H9 (cell line): ENCODE results near the gene SCGB2A2. TPM values are rescaled to one million over a fixed set of nuclear protein-coding genes. Genes with fewer than 3 reads are reported as not detected.

Experiments used
- DNase-seq: peaks from one replicate; pipeline ENCODE4 v3.0.0-alpha.2; 2017
- H2AFZ ChIP-seq: one replicate; pipeline ENCODE4 v1.6.1; 2013; ENCODE audit warnings: mild to moderate bottlenecking, low read length, control low read depth, moderate library complexity
- H2AK5ac ChIP-seq: 2 replicates; pipeline ENCODE4 v1.6.1; 2013; ENCODE audit warnings: low read length, control low read depth, mixed read lengths; ENCODE audit not compliant: insufficient read length
- H2BK120ac ChIP-seq: one replicate; pipeline ENCODE4 v1.6.1; 2013; ENCODE audit warnings: low read depth, mild to moderate bottlenecking, low read length, control low read depth, inconsistent platforms; ENCODE audit not compliant: poor library complexity, severe bottlenecking
- H2BK12ac ChIP-seq: 2 replicates; pipeline ENCODE4 v1.6.1; 2013; ENCODE audit warnings: low read length, control low read depth, mixed read lengths, low read depth; ENCODE audit not compliant: insufficient read length
- H2BK15ac ChIP-seq: 2 replicates; pipeline ENCODE4 v1.6.1; 2013; ENCODE audit warnings: low read depth, low read length, control low read depth
- H2BK20ac ChIP-seq: one replicate; pipeline ENCODE4 v1.6.1; 2013; ENCODE audit warnings: low read depth, mild to moderate bottlenecking, low read length, control low read depth, inconsistent platforms; ENCODE audit not compliant: poor library complexity, severe bottlenecking
- H2BK5ac ChIP-seq: 2 replicates; pipeline ENCODE4 v1.6.1; 2013; ENCODE audit warnings: low read length, control low read depth, mixed read lengths; ENCODE audit not compliant: insufficient read length
- H3K14ac ChIP-seq: 2 replicates; pipeline ENCODE4 v1.6.1; 2013; ENCODE audit warnings: low read length, control low read depth; ENCODE audit not compliant: insufficient read depth
- H3K18ac ChIP-seq: 2 replicates; pipeline ENCODE4 v1.6.1; 2013; ENCODE audit warnings: low read depth, mild to moderate bottlenecking, mixed read lengths, low read length, control low read depth; ENCODE audit not compliant: insufficient read length
- H3K23ac ChIP-seq: 2 replicates; pipeline ENCODE4 v1.6.1; 2013; ENCODE audit warnings: low read length, control low read depth, mixed read lengths, low read depth; ENCODE audit not compliant: insufficient read length
- H3K23me2 ChIP-seq: 2 replicates; pipeline ENCODE4 v1.6.1; 2013; ENCODE audit warnings: low read depth, mild to moderate bottlenecking, mixed read lengths, low read length, control low read depth; ENCODE audit not compliant: insufficient read length, poor library complexity, severe bottlenecking
- H3K27ac ChIP-seq: 2 replicates; pipeline ENCODE4 v1.5.1; 2013; ENCODE audit warnings: low read length, control low read depth, mixed read lengths, low read depth; ENCODE audit not compliant: insufficient read length
- H3K27me3 ChIP-seq: 2 replicates; pipeline ENCODE4 v1.6.1; 2013; ENCODE audit warnings: low read length, control low read depth, inconsistent platforms; ENCODE audit not compliant: insufficient read depth
- H3K4ac ChIP-seq: 2 replicates; pipeline ENCODE4 v1.6.1; 2013; ENCODE audit warnings: low read depth, mild to moderate bottlenecking, control low read depth, inconsistent platforms, low read length, moderate library complexity
- H3K4me1 ChIP-seq: 2 replicates; pipeline ENCODE4 v1.6.1; 2013; ENCODE audit warnings: low read length, control low read depth, inconsistent platforms; ENCODE audit not compliant: insufficient read depth
- H3K4me2 ChIP-seq: 2 replicates; pipeline ENCODE4 v1.6.1; 2013; ENCODE audit warnings: low read length, control low read depth, mixed read lengths; ENCODE audit not compliant: insufficient read length, insufficient read depth
- H3K56ac ChIP-seq: 2 replicates; pipeline ENCODE4 v1.6.1; 2013; ENCODE audit warnings: low read depth, mild to moderate bottlenecking, mixed read lengths, low read length, control low read depth; ENCODE audit not compliant: insufficient read length
- H3K79me1 ChIP-seq: 2 replicates; pipeline ENCODE4 v1.6.1; 2013; ENCODE audit warnings: low read depth, mild to moderate bottlenecking, moderate library complexity, low read length, control low read depth, inconsistent platforms; ENCODE audit not compliant: insufficient read depth, poor library complexity, severe bottlenecking
- H3K79me2 ChIP-seq: 2 replicates; pipeline ENCODE4 v1.6.1; 2013; ENCODE audit warnings: low read length, control low read depth, inconsistent platforms; ENCODE audit not compliant: insufficient read depth
- H3K9ac ChIP-seq: 2 replicates; pipeline ENCODE4 v1.6.1; 2013; ENCODE audit warnings: low read length, control low read depth, mixed read lengths; ENCODE audit not compliant: insufficient read length; ENCODE audit errors: extremely low read depth
- H3K9me3 ChIP-seq: one replicate; pipeline ENCODE4 v1.6.1; 2013; ENCODE audit warnings: low read depth, low read length, inconsistent platforms; ENCODE audit not compliant: control insufficient read depth
- H3T11ph ChIP-seq: one replicate; pipeline ENCODE4 v1.6.1; 2013; ENCODE audit warnings: mild to moderate bottlenecking, low read length, control low read depth, inconsistent platforms
- H4K20me1 ChIP-seq: one replicate; pipeline ENCODE4 v1.6.1; 2013; ENCODE audit not compliant: control insufficient read depth, insufficient read length, insufficient read depth
- H4K5ac ChIP-seq: 2 replicates; pipeline ENCODE4 v1.6.1; 2013; ENCODE audit warnings: low read depth, mild to moderate bottlenecking, mixed read lengths, low read length, control low read depth; ENCODE audit not compliant: insufficient read length
- H4K8ac ChIP-seq: replicated peaks from 2 replicates; pipeline ENCODE4 v1.6.1; 2013; ENCODE audit warnings: low read length, control low read depth, mixed read lengths, low read depth; ENCODE audit not compliant: insufficient read length
- H4K91ac ChIP-seq: 2 replicates; pipeline ENCODE4 v1.6.1; 2013; ENCODE audit warnings: low read depth, mild to moderate bottlenecking, moderate library complexity, mixed read lengths, low read length, control low read depth; ENCODE audit not compliant: insufficient read length
- H3K27ac Mint-ChIP-seq, 3 experiments: 2 replicates in 2 of 3; 3 replicates in 1 of 3; pipeline ENCODE4 v1.8.0; 2020 to 2021; ENCODE audit warnings: mixed read lengths in 3 of 3, mild to moderate bottlenecking in 1 of 3, moderate library complexity in 1 of 3
- H3K27me3 Mint-ChIP-seq: 2 replicates; pipeline ENCODE4 v1.8.0; 2021; ENCODE audit warnings: low read depth, mild to moderate bottlenecking, moderate library complexity, mixed read lengths
- H3K36me3 Mint-ChIP-seq, 3 experiments: 2 replicates in 2 of 3; 3 replicates in 1 of 3; pipeline ENCODE4 v1.8.0; 2020 to 2021; ENCODE audit warnings: low read depth in 3 of 3, mixed read lengths in 3 of 3; ENCODE audit not compliant: insufficient read depth in 1 of 3
- H3K4me1 Mint-ChIP-seq, 2 experiments: 2 replicates each; pipeline ENCODE4 v1.8.0; 2020; ENCODE audit warnings: mixed read lengths in 2 of 2
- H3K4me3 Mint-ChIP-seq, 2 experiments: 2 replicates in 1 of 2; 3 replicates in 1 of 2; pipeline ENCODE4 v1.8.0; 2020 to 2021; ENCODE audit warnings: mild to moderate bottlenecking in 2 of 2, mixed read lengths in 2 of 2, moderate library complexity in 1 of 2
- H3K9me3 Mint-ChIP-seq, 2 experiments: 2 replicates in 1 of 2; 3 replicates in 1 of 2; pipeline ENCODE4 v1.8.0; 2020; ENCODE audit warnings: mild to moderate bottlenecking in 2 of 2, mixed read lengths in 2 of 2, moderate library complexity in 1 of 2
- total RNA-seq: library from RNA; stranded (reverse); gene quantifications from 2 replicates; pipeline ENCODE4 v1.2.1, GENCODE V29; 2021
- TF ChIP-seq, protein P1 (sequence below): fragments of 200-600 bp; sonication (generic); conservative IDR thresholded peaks from 3 replicates; pipeline ENCODE4 v1.8.0; 2021; ENCODE audit warnings: antibody characterized with exemption, mild to moderate bottlenecking

The SCGB2A2 gene
- total RNA-seq, 1 experiment from 2014 or later = not detected

DNA sequence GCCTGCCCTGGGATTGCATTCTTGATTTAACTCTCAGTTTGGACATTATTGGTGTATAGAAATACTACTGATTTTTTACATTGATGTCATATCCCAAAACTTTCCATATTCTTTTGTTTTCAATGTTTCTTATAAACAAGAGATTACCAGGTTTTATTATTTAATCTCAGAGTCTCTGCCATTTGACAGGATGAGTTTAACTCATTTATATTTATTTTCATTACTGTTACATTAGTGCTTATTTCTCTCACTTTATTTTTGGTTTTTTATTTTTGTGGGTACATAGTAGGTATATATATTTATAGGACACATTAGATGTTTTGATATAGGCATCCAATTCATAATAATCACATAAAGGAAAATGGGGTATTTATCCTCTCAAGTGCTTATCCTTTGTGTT is 38.0 kb downstream of the SCGB2A2 start:
- Histone ChIP-seq H2BK12ac (no peak overlapping the region), H2BK15ac (no peak overlapping the region), H3K9ac (no peak overlapping the region), H4K8ac (no peak overlapping the region), H3K18ac (no peak overlapping the region), H2AFZ (no peak overlapping the region), H3K56ac (no peak overlapping the region), H2BK120ac (no peak overlapping the region), H4K20me1 (no peaks in the 10 kb centered on the region), H2AK5ac (no peak overlapping the region), H3K79me1 (no peaks in the 10 kb centered on the region), H3K4me1 (no peaks in the 10 kb centered on the region), H2BK20ac (no peak overlapping the region), H2BK5ac (no peak overlapping the region), H3K27me3 (no peaks in the 10 kb centered on the region), H4K5ac (no peak overlapping the region), H3K14ac (no peak overlapping the region), H3K9me3 (no peaks in the 10 kb centered on the region), H3K23ac (no peak overlapping the region), H3K4me2 (no peak overlapping the region), H3K27ac (no peak overlapping the region), H3T11ph (no peak overlapping the region), H3K4ac (no peak overlapping the region), H4K91ac (no peak overlapping the region), H3K23me2 (no peaks in the 10 kb centered on the region), H3K79me2 (no peaks in the 10 kb centered on the region)
- Mint-ChIP-seq H3K4me1 (peaks cover 0 to 4% of the 10 kb centered on the region in 2 experiments; a peak in 2 of 4 replicates), H3K9me3 (peaks cover 7 to 17% of the 10 kb centered on the region in 2 experiments), H3K27ac (no peak overlapping the region), H3K27me3 (peaks cover 13% of the 10 kb centered on the region), H3K36me3 (no peaks in the 10 kb centered on the region), H3K4me3 (no peak overlapping the region)
- TF ChIP-seq, protein P1, sequence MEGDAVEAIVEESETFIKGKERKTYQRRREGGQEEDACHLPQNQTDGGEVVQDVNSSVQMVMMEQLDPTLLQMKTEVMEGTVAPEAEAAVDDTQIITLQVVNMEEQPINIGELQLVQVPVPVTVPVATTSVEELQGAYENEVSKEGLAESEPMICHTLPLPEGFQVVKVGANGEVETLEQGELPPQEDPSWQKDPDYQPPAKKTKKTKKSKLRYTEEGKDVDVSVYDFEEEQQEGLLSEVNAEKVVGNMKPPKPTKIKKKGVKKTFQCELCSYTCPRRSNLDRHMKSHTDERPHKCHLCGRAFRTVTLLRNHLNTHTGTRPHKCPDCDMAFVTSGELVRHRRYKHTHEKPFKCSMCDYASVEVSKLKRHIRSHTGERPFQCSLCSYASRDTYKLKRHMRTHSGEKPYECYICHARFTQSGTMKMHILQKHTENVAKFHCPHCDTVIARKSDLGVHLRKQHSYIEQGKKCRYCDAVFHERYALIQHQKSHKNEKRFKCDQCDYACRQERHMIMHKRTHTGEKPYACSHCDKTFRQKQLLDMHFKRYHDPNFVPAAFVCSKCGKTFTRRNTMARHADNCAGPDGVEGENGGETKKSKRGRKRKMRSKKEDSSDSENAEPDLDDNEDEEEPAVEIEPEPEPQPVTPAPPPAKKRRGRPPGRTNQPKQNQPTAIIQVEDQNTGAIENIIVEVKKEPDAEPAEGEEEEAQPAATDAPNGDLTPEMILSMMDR = no peak
- no peak for DNase-seq
